NCI-H524 (cell line): ENCODE results near the gene CFAP46.
"Not testable (repeated sequence)": the region's sequence is repeated elsewhere in the genome, so short reads cannot be mapped to it uniquely, and the experiment has no call there.

Experiments
- DNase-seq, 2 experiments: peaks; one replicate each; lab custom pipeline; 2025; lab: John Stamatoyannopoulos, UW

Gene CFAP46

GRCh38 chr10:132912713-132913558 is 29.4 kb downstream of the CFAP46 start:
- DNase-seq: no peak

DNA sequence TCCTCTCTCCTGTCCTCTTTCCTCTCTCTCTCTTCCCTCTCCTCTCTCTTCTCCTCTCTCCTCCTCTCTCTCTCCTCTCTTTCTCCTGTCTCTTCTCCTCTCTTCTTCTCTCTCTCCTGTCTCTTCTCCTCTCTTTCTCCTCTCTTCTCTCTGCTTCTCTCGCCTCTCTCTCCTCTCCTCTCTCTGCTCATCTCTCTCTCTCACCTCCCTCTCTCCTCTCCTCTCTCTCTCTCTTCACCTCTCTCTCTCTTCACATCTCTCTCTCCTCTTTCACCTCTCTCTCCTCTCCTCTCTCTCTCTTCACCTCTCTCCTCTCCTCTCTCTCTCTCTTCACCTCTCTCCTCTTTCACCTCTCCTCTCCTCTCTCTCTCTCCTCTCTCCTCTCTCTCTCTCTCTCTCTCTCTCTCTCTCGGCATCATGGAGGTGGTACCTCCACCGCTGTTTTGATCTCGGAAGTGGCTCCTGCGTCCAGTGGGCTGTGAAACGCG is 30.1 kb downstream of the CFAP46 start:
- no peak for DNase-seq

GRCh38 chr10:132911786-132912097 is 30.6 kb downstream of the CFAP46 start:
- no peak for DNase-seq

GRCh38 chr10:132910901-132911785 is 31.2 kb downstream of the CFAP46 start:
- no peak for DNase-seq

GRCh38 chr10:132910186-132910880 is 32.0 kb downstream of the CFAP46 start:
- no peak for DNase-seq

GRCh38 chr10:132909491-132910071 is 32.8 kb downstream of the CFAP46 start:
- DNase-seq: no peak

DNA sequence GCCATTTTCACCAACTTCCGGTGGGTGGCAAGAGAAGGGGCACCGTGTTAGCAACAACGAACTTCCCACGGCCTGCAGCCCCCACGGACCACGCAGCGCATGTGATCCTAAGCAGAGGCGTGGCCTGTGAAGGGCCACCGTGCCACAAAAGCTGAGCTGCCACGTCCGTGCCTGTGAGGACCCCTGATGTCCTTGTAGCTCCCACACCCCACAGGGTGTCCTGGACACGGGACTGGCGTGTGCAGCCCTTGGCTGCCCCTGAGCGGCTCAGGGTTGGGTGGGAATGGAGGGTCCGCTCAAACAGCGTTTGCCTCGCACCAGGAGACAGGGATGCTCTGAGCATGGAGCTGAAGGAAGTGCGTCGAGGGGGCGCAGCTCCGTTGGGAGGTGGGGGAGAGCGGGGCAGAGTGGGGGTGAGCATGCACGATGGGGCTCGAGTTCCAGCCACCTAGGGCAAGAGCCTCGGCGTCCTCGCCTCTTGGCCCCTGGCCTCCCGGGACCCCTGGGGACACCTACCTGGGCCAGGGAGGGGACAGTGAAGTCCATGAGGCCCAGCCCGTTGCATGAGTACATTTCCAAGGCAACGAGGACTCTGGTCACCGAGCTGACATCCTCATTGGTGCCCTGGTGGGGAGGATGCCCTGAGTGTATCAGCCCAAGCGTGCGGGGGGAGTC is 33.6 kb downstream of the CFAP46 start:
- no peak for DNase-seq

DNA sequence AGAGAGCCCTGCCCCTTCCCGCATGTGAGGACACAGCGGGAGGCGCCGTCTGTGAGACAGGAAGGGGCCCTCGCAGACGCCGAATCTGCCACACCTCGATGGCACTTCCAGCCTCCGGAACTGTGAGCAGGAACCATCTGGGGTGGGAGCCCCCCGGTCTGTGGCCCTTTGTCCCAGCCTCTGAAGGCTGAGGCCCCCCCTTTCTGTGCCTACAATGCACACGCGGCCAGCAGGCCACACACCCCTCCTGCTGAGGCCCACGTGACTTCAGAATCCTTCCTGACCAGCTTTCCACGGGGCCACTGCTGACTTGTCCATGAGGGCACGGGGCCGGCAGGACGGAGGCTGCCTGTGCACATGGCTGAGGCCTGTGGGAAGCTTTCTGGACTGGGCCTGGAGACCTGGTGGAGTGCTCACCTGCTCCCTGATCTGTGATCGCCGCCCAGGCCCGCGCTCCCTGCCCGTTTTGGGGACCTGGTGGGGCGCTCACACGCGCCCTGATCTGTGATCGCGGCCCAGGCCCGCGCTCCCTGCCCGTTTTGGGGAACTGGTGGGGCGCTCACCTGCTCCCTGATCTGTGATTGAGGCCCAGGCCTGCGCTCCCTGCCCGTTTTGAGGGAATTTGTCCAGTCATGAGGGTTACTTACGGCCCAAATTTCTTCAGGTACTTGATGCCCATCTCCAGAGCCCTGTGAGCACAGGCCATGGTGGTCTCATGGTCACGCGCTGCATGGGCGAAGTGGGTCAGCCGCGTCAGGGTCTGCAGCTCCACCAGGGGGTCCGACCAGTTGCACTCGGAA is 34.3 kb downstream of the CFAP46 start:
- no peak for DNase-seq

GRCh38 chr10:132906836-132907235 is 35.5 kb downstream of the CFAP46 start:
- no peak for DNase-seq

GRCh38 chr10:132906106-132906505 is 36.3 kb downstream of the CFAP46 start:
- DNase-seq: no peak

DNA sequence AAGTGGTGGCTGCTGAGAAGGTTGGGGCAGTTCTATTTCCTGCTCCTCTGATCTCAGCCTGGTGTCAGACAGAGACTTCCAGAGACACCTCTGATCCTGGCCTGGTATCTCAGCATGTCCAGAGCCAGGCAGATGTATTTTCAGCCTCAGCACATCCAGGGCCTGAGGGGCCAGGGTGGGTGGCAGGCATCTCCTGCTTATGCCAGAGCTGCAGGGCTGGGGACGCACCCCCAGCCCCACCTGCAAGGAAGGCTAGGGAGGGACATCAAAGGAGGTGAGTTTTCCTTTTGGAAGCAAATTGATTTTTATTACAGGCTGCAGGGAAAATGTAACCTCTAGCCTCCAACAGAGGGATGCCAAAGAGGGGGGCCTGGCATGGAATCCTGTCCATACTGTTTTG is 36.7 kb downstream of the CFAP46 start:
- no peak for DNase-seq

GRCh38 chr10:132904814-132905649 is 37.3 kb downstream of the CFAP46 start:
- DNase-seq: no peak

DNA sequence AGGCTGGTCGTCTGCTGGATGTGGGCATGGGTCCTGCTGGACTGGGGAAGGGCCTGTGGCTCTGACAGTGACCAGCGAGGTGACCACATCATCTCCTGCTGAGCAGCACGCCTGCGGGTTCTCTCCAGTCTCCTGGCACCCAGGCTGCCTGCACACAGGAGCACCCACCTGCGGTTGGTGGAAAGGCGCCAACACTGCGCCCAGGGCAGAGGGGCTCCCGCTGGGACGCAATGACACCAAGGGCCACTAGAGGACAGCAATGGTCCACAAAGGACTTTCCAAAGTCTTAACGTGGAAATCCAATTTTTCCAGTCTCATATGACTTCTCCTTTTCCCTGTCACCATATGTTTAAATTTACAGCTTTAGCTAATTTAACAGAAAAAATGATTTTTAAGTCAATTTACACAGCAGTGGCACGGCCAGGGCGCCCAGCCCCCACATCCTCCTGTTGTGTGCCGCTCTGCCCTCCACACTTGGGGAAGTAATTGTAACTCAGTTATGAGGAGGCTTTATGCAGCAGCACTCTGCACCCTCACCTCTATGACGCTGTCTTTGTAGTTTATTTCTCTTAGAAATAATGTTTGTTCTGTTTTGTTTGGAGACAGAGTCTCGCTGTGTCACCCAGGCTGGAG is 38.1 kb downstream of the CFAP46 start:
- peak in 1 of 2 experiments; percentile 22 for DNase-seq

DNA sequence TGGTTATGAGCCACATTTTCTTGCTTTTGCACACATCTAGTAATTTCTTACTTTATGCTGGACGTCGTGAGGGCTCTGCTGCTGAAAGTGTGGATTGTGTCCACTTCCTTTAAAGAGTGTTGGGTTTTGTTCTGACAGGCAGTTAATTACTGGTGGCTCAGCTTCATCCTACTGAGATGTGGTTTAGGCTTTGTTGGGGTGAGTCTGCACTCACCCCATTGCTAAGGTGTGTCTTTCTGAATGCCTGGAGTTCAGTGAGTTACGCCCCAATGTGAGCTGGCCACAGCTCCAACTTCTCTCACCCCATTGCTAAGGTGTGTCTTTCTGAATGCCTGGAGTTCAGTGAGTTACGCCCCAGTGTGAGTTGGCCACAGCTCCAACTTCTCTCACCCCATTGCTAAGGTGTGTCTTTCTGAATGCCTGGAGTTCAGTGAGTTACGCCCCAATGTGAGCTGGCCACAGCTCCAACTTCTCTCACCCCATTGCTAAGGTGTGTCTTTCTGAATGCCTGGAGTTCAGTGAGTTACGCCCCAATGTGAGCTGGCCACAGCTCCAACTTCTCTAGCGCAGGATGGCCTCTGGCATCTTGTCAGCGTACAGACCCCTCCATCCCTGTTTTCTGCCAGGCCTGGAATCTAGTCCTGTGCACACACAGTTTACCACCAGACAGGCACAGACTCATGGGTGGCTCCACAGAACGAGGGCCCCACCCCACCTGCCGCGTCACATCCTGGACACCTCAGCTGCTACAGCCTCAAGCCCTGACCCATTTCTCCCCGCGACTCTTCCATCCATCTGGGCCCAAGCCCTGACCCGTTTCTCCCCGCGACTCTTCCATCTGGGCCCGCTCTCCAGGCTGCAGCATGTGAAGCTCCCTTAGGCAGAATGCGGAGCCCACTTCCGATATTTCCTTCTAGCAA is 39.5 kb downstream of the CFAP46 start:
- not testable (repeated sequence) for DNase-seq

- no peak for DNase-seq
Measured at GRCh38 chr10:132901351-132901750, 41.0 kb downstream of the CFAP46 start.

GRCh38 chr10:132900211-132900756 is 42.1 kb downstream of the CFAP46 start:
- no peak for DNase-seq

GRCh38 chr10:132899751-132900065 is 42.7 kb downstream of the CFAP46 start:
- no peak for DNase-seq
